ENCODE data around the gene GUCD1.

GUCD1 gene

GRCh38 chr22:24501301-24502005 is 53.5 kb downstream of the GUCD1 start:
- no peak overlapping the region for H3K4me3 ChIP-seq (ENCODE audit: low read depth, low read length)
- POLR2A ChIA-PET = no interaction called here
- no peak for DNase-seq (ENCODE audit: low read depth, low spot score)
- TF ChIP-seq CTCF (IDR thresholded peaks at IDR 0.05; ENCODE audit: insufficient read depth, low read length, missing control alignments) = no peak
- CTCF ChIA-PET = interaction anchor here (0.6 to 5.8 kb wide), 14 partner anchors 10 to 470 kb away, joined by 3 to 50 read pairs (median 5); partner anchors contain the start of gene ADORA2A

DNA sequence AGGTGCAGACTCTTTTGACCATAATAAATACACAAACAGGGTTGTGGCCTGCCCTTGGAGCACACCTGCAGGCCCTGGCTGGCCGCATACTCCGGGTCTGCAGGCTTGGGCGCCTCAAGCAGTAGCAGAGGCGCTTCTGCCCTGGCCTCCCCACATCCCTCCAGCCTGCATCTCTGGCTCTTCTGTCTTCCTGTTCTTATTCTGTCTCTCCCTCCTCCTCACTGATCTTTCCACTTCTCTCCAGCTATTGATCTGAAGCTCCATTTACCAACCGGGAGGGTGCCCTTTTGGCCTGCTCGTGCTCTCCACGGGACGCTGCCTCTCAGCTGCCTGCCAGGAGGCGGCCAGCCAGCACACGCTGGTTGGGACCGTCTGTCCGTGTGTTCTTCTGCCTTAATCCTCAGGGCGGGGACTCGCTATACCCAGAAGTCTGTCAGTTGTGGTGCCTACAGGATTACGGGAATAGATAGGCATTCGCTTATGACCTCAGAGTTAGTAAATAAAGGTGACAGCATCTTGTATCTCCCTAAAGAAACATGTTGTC is 54.6 kb downstream of the GUCD1 start:
- TF ChIP-seq CTCF (IDR thresholded peaks at IDR 0.05; ENCODE audit: insufficient read depth, low read length, missing control alignments) = no peak
- DNase-seq (ENCODE audit: low read depth, low spot score) = no peak
- H3K4me3 ChIP-seq (ENCODE audit: low read depth, low read length) = no peak overlapping the region
- CTCF ChIA-PET = interaction anchor here (1.2 to 5.8 kb wide), 4 partner anchors 14 to 77 kb away, joined by 4 to 50 read pairs (median 6); no protein-coding TSS in a partner anchor
- POLR2A ChIA-PET = no interaction called here

DNA sequence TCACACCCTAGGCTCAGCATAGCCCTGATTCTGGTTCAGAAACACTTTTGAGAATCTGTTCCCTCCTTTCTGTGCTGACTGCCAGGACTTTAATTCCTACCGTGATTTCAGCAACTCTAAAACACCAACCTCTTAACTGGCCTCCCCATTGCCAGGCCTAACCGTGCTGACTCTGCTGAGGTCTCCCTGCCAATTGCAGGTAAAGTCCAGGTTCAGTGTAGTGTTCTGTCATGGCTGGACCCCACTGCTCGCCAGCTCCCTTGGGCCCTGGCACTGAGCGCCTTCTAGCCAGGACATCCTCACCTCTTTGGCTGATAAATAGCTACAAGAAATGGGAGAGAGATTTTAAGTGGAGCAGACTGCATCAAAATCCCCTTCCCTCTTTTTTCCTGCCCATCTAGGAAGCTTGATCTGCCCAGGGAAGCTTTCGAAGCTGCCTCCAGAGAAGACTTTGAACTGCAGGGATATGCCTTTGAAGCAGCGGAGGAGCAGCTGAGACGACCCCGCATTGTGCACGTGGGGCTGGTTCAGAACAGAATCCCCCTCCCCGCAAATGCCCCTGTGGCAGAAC is 55.1 kb downstream of the GUCD1 start:
- TF ChIP-seq CTCF (IDR thresholded peaks at IDR 0.05; ENCODE audit: insufficient read depth, low read length, missing control alignments) = no peak
- no peak overlapping the region for H3K4me3 ChIP-seq (ENCODE audit: low read depth, low read length)
- no peak for DNase-seq (ENCODE audit: low read depth, low spot score)
- ChIA-PET CTCF (interaction anchor here (1.7 to 5.8 kb wide), 3 partner anchors 13 to 77 kb away, joined by 5 to 50 read pairs (median 6); no protein-coding TSS in a partner anchor), POLR2A (no interaction called here)

GRCh38 chr22:24498824-24499223 is 56.1 kb downstream of the GUCD1 start:
- DNase-seq (ENCODE audit: low read depth, low spot score) = no peak
- TF ChIP-seq CTCF (IDR thresholded peaks at IDR 0.05; ENCODE audit: insufficient read depth, low read length, missing control alignments) = no peak
- POLR2A ChIA-PET = no interaction called here
- CTCF ChIA-PET = interaction anchor here (4.2 kb wide), 1 partner anchor 8 kb away, joined by 16 read pairs; no protein-coding TSS in a partner anchor
- H3K4me3 ChIP-seq (ENCODE audit: low read depth, low read length) = no peak overlapping the region

- DNase-seq (ENCODE audit: low read depth, low spot score) = no peak
- no peak for TF ChIP-seq CTCF (IDR thresholded peaks at IDR 0.05; ENCODE audit: insufficient read depth, low read length, missing control alignments)
- H3K4me3 ChIP-seq (ENCODE audit: low read depth, low read length) = no peak overlapping the region
- POLR2A ChIA-PET = no interaction called here
- CTCF ChIA-PET = interaction anchor here (1.5 to 4.2 kb wide), 3 partner anchors 9 to 24 kb away, joined by 3 to 16 read pairs (median 5); no protein-coding TSS in a partner anchor
Observed at GRCh38 chr22:24497841-24498258, 57.1 kb downstream of the GUCD1 start.

- H3K4me3 ChIP-seq (ENCODE audit: low read depth, low read length) = no peak overlapping the region
- CTCF ChIA-PET = interaction anchor here (0.6 to 4.2 kb wide), 6 partner anchors 11 to 65 kb away, joined by 3 to 16 read pairs (median 3); no protein-coding TSS in a partner anchor
- no peak for TF ChIP-seq CTCF (IDR thresholded peaks at IDR 0.05; ENCODE audit: insufficient read depth, low read length, missing control alignments)
- DNase-seq (ENCODE audit: low read depth, low spot score) = no peak
- POLR2A ChIA-PET = no interaction called here
Observed at GRCh38 chr22:24496661-24497060, 58.3 kb downstream of the GUCD1 start.
